Left kidney (tissue), 2 donors: ENCODE measurements around the gene BCL2L1. TPM values are rescaled to one million over a fixed set of nuclear protein-coding genes. Genes with fewer than 3 reads are reported as not detected.
"Not testable (repeated sequence)": the region's sequence is repeated elsewhere in the genome, so short reads cannot be mapped to it uniquely, and the experiment has no call there.

Experiments used
- DNase-seq: peaks from one replicate; pipeline ENCODE4 v3.0.0-alpha.2; 2013
- polyA plus RNA-seq: library from polyadenylated mRNA; unstranded; fragments of 120-200 nt; gene quantifications from one replicate; pipeline ENCODE4 v1.2.1, GENCODE V29; 2013; ENCODE audit not compliant: insufficient read length

Gene BCL2L1
- polyA plus RNA-seq, 1 donor = 66.2 TPM

DNA sequence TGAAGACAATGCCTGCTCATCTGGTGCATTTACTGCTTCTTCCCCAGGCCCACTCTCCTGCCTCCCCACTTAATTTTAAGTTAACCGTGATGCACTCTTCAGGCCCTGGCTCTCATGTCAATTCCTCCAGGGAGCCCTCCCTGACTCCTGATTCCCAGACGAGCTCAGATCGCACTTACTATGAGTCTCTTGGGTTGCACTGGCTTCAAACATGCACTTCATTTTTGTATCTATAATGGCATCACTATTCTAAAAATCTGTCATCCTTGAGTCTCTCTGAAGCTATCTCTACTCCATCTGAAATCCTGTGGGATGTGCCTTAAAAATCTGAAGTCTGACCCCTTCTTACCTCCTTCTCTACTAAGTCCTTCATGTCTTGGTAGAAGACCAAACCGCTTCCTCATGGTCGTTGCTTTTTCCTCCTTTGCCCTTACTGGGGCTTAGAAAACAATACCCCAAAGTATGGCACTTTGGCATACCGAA is 60.3 kb downstream of the BCL2L1 start:
- DNase-seq = no peak

DNA sequence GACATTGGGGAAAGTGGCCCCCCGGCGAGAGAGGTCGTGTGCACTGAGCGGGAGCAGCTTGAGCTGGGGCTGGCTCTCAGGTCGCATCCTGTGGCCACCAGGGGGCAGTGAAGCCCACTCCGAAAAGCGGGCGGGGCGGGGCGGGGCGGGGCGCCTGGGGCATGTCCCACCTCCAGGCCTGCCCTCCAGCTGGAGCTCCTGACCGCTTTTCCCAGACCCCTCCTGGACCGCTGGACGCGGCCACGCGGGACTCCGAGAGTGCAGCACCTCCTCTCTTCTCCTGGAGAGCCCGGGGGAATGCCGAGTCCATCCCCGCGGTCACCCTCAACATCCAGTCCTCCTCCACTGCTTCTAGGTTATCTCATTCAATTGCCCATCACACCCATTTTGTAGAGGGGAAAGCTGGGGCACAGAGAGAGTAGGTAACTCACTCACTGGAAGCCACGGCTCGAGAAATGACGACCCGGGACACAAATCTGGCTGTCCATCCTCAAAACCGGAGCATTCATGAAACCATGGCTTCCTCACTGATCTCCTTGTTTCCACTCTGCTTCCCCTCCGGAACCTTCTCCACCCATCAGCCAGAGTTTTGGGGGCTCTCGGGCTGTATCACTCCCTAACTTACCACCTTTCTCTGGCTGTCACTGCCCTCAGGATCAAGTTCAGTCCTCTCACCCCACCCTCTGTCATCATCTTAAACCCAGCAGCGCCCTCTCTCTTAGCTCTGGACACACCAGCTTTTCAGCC is 60.9 kb downstream of the BCL2L1 start:
- peak; percentile 79 for DNase-seq

DNA sequence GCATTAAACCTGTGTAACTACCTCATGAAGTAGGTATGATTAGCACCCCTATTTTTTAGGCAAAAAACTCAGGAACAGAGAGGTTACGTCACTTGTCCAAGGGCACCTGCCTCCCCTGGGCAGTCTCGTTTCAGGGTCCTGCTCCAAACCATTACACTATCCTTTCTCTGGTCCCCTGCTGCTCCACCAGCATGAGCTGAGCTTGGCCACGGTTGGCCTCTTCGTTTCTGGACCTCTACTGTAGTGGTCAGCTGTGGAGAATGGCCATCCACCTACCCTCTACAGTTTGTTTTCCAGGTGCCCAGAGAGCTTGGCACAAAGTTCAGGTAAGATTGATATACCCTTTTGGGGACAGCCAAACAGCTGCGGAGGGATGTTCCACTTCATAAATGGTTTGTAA is 68.1 kb downstream of the BCL2L1 start:
- no peak for DNase-seq

DNA sequence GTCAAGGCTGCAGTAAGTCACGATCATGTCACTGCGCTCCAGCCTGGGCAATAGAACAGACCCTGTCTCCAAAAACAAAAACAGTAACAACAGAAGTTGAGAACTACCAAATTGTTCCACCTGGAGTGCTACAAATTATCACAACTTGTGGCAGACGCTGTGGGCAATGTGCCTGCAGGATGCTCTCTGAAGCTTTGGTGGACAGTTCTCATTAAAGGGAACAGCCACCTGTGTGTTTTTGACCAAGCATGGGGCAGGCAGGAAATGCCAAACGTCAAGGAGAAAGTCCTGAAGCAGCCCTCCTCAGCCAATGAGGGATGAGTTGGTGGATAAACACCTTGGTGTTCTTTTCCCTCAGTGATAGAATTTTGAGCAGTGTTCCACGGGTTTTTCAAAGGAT is 69.1 kb downstream of the BCL2L1 start:
- no peak for DNase-seq

DNA sequence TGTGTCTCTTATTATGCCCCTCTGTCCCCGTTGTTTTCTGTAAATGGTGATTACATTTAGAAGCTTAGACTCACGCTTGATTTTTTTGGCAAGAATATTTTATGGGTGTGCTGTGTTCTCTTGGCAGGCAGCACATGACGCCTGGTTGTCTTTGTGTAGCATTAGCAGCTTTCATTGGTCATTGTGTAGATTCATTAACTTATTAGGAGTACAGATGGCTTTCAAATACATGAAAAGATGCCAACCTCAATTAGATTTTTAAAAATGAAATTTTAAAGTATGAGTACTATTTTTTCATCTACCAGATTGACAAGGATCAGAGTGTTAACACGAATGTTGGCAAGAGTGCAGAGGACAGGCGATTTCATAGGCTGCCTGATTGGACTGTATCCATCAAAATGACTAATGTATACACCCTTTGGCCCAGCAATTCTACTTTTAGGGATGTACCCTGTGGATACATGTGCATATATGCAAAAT is 69.7 kb downstream of the BCL2L1 start:
- DNase-seq = no peak

DNA sequence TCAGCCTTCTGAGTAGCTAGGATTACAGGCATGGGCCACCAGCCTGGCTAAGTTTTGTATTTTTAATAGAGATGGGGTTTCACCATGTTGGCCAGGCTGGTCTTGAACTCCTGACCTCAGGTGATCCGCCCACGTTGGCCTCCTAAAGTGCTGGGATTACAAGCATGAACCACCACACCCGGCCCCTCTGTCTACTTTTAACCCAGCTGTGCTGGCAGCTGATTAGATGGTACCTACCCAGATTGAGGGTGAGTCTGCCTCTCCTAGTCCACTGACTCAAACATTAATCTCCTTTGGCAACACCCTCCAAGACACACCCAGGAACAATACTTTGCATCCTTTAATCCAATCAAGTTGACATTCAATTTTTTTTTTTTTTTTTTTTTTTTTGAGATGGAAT is 74.6 kb downstream of the BCL2L1 start:
- not testable (repeated sequence) for DNase-seq

DNA sequence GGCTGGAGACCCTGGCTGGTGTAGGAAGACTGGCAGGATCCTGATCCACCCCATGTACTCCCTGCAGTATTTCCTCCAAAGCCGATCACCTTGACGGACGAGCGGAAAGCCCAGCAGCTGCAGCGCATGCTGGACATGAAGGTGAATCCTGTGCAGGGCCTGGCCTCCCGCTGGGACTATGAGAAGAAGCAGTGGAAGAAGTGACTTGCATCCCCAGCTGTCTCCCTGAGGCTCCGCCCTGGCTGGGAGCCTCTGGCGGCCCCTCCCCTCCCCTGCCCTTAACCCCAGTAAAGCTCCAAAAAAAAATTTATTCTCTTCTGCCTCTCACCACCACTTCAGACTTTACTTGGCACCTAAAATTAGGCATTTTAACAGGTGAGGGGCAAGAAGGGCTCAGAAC is 78.0 kb downstream of the BCL2L1 start:
- DNase-seq = no peak

DNA sequence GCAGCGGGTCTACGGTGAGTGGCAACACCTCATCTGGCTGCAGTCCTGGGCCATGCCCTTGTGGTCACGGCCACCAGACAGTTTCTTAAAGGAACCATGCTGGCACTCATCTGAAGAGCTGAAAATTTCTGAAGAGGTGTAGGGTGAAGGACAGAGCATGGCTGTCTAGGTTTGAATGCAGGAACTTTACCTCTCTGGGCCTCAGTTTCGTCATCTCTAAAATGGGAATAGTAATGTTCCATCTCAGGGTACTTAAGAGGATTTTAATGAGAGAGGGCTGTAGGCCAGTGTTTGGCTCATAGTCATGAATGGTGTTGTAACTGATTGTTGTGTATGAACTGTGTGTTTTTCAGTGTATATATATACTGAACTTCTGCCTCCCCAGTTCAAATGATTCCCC is 79.1 kb downstream of the BCL2L1 start:
- no peak for DNase-seq

DNA sequence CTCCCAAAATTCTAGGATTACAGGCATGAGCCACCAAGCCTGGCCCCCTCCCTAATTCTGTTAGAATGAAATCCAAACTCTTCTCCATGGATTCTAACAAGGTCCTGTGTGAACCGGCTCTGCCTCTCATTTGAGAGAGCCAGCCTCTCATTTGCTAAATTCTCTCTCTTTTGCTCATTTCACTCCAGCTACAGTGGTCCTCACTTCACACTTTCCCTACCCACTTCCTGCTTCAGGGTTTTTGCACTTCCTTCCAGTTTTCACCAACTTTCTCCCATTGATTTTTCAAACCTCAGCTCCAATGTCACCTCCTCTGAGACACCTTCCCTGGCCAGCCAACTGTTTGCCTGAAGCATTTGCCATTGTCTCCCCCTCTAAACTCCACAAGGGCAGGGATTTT is 79.8 kb downstream of the BCL2L1 start:
- no peak for DNase-seq

DNA sequence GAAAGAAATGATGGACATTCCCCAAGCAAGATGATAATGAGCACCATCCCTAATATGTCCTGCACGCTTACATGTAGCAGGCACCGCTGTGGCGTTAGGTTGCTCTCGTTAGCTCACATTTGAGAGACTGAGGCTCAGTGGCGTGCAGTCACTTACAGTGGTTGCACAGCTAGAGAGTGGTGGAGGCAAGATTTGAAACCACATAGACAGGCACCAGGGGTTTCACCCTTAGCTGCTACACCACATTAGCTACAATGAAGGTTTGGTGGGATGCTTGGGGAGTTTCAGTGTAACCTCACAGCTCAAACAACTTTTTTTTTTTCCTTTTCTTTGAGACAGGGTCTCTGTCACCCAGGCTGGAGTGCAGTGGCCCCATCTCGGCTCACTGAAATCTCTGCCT is 81.3 kb downstream of the BCL2L1 start:
- no peak for DNase-seq

DNA sequence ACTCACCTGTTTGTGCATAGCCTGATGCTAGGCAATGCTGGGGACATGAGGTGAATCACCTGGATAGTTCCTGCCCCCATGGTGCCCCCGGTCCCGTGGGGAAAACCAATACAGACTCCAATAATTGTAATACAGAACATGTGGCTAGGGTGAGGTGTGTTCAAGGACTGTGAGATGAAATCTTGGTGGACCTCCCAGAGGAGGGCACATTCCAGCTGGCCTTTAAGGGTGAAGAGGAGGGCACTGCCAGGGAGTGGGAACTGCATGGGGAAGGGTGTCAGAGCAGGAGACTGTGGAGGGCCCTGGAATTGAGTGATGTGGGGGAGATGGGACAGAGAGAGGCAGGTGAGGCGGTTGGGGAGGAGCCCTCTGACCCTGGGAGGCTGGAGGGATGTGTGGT is 82.4 kb downstream of the BCL2L1 start:
- no peak for DNase-seq

DNA sequence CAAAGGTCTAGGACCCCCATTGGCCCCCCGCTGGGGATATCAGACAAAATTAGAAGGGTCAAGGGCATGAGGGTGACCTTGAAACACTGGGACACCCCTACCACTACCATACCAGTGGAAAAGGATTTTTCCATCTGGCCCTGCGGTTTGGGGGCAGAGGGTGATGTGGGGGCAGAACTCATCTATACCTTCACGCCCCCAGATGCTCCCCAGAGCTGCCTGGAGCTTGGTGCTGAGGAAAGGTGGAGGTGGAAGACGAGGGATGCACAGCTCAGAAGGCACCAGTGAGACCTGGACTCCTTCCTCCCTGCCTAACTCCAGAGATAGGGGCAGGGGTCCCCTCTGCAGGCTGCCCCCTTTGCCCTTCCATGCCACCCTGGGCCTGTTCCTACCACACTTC is 83.9 kb downstream of the BCL2L1 start:
- no peak for DNase-seq

DNA sequence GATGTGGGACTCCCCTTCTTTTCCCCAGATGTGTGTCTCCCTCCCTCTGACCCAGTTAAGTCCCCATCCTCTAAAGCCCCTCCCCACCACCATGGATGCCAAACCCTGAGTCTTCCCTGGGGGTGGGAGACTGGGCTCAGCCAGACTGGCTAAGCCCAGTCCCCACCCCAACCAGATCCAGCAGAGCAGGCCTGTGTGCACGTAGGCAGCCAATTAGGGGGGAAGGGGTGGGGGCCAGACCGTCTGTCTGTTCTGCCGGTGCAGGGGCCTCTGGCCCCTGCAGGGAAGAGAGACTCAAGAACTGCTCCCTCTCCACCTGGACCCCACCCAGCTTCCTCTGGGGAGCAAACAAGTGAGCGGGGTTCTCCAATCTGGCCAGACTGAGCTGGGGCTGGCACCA is 84.4 kb downstream of the BCL2L1 start:
- no peak for DNase-seq

DNA sequence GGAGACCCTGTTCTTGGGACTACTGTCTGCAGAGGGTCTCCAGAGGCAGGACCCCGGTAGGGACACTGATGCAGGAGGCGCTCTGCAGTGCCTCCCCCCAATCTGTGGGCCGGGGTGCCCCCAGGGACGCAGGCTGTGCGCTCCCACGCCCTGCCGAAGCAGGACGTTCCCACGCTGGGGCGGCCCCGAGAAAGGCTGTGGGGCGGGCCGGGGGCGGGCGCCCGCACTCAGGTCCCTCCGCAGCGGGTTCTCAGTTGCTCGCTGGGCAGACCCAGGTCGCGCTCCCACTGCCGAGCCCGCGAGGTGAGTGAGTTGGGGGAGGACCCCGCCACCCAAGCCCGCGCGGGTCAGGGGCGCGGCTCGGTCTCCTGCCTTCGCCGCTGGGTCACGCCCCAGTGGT is 85.0 kb downstream of the BCL2L1 start, which contains the start of gene COX4I2:
Gene COX4I2 (plus strand): TSS at position 253 of the 400 bp plus-strand sequence. CDS start 1,106 bp downstream, outside the sequence.
- DNase-seq = no peak

DNA sequence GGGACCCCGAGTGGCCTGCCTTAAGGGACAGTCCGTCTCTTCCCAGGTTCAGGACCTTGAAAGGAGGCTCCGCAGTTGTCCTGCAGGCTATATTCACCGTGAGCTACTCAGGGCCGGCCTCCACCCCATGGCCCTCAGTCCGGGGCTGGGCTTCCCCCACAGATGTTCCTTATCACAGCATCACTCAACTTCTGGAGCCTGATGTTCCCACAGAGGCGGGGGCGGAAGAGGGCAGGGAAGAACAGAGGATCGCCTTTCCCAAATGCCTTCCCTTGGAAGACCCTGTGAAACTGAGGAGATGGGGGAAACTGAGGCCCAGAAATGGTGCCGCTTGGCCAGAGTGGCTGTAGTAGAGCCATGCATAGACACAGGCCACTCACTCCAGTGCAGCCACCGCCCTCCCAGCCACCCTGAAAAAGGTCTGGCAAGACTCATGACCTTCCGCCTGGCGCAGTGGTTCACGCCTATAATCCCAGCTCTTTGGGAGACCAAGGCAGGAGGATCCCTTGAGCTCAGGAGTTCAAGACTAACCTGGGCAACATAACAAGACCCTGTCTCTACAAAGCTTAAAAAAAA is 89.2 kb downstream of the BCL2L1 start:
- no peak for DNase-seq

DNA sequence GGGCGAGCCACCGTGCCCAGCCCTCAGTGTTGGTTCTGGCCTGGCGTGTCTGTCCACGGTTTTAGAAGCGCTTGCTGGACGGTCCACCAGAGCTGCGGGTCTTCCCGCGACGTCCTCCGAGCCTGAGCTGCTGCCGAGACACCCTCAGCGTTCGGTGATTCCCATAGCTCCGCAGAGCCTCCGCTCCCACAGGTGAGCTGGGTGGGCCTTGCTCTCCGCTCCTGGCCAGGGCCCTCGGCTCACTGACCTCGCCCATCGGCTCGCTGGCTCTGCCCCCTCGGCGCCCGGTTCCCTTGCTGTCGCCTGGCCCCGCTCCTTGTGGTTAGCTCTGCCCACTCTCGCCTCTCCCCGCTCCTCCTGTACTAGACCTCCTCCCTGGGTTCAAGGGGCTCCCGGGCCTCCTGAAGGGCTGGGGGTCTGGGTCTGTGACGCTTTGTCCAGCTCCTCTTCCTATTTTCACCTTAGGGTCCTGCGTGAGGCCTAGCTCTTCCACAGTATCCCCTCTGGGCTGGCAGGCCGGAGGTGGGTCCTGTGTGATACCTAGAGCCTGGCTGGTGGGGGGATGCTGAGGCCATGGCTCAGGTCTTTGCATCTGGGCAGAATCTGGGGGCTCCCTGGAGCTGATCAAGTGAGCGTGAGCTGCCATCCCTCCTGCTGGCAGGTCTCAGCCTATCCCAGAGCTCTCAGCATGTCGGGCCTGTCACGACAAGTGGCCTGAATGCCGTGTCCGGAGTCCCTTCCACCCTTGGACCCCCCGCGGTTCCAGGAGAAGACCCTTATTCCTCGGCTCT is 89.9 kb downstream of the BCL2L1 start:
- DNase-seq = no peak

DNA sequence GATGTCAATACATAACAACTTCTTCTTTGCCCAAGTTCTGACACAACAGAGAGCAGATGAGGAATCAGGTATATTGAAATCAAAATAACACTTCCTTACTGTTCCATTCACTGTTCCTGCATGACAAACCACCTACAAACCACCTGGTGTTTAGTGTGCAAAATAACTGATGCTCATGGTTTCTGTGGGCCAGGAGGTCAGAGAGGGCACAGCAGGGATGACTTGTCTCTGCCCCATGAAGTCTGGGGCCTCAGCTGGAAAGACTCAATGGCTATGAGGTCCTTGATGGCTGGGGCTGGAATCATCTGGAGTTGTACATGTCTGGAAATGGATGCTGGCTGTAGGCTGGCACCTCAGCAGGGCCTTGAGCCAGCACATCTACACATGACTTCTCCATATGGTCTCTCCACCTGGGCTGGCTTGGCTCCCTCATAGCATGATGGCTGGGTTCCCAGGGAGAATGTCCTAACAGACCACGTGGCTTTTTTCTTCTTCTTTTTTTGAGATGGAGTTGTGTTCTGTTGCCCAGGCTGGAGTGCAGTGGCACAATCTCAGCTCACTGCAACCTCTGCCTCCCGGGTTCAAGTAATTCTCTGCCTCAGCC is 92.4 kb downstream of the BCL2L1 start:
- DNase-seq = no peak

DNA sequence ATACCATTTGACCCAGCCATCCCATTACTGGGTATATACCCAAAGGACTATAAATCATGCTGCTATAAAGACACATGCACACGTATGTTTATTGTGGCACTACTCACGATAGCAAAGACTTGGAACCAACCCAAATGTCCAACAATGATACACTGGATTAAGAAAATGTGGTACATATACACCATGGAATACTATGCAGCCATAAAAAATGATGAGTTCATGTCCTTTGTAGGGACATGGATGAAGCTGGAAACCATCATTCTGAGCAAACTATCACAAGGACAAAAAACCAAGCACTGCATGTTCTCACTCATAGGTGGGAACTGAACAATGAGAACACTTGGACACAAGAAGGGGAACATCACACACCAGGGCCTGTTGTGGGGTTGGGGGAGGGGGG is 94.6 kb downstream of the BCL2L1 start:
- DNase-seq = not testable (repeated sequence)

DNA sequence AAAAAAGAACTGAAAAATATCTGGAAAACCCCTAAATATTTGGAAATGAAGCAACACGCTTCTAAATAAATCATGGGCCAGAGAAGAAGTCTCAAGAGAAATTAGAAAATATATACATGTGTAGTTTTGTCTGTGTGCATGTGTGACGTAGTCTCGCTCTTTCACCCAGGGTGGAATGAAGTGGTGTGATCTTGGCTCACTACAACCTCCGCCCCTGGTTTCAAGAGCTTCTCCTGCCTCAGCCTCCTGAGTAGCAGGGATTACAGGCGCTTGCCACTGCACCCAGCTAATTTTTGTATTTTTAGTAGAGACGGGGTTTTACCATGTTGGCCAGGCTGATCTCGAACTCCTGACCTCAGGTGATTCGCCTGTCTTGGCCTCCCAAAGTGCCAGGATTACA is 96.1 kb downstream of the BCL2L1 start:
- not testable (repeated sequence) for DNase-seq

DNA sequence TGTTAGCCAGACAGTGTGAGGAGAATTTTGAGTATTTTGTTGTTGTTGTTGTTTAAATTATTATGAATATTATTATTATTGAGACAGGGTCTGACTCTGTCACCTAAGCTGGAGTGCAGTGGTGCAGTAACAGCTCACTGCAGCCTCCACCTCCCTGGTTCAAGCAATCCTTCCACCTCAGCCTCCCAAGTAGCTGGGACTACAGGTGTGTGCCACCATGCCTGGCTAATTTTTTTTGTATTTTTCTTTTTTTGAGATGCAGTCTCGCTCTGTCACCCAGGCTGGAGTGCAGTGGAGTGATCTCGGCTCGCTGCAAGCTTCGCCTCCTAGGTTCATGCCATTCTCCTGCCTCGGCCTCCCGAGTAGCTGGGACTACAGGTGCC is 99.6 kb downstream of the BCL2L1 start:
- DNase-seq = not testable (repeated sequence)

DNA sequence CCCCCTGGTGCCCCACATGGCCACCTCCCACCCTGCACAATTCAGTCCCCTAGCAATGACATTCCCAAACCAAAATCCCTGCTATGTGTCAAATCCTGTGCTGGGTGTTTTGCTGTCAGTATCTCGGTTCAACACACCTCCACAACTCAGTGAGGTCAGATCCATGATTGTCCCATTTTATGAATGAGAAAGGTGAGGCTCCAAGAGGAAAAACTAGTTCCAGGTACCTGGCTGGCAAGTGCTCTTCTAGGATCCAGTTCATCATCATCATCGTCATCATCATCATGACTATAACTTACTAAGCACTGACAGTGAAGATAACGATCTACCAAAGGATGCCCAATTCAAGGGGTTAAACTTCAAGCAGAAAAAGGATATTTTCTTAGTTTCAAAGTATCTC is 102.4 kb downstream of the BCL2L1 start:
- DNase-seq = no peak

DNA sequence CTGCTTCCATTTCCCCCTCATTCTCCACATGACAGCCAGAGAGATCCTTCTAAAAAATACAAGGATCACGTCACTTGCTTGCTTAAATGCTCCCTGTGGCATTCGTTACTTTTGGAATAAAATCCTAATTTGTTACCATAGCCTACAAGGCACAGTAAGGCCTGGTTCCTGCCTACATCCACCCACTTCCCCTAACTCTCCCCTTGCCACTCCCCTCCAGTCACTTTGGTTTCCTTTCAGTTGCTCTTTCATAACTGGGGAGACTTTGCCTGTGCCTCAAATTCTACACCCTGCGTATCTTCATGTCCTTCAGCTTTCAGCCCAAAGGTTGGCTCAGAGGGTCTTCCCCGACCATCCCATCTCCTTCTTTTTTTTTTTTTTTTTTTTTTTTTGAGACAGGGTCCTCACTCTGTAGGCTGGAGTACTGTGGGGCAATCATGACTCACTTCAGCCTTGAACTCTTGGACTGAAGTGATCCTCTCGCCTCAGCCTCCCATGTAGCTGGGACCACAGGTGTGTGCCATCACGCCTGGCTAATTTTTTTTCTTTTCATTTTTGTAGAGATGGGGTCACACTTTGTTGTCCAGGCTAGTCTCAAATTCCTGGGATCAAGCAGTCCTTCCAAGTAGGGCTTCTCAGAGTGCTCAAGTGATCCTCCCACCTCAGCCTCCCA is 105.1 kb downstream of the BCL2L1 start:
- no peak for DNase-seq
